ENCODE data around the gene SPATS2L. TPM values are rescaled to one million over a fixed set of nuclear protein-coding genes. Genes with fewer than 3 reads are reported as not detected.
A peak's percentile ranks its signal among the peaks of the same experiment; 100 is the strongest.

SPATS2L gene
- total and polyA plus RNA-seq, 2 of the 13 experiments (the other 11 are each of a cell fraction or from before 2014, with no cell fraction given), result 154 to 212 TPM

DNA sequence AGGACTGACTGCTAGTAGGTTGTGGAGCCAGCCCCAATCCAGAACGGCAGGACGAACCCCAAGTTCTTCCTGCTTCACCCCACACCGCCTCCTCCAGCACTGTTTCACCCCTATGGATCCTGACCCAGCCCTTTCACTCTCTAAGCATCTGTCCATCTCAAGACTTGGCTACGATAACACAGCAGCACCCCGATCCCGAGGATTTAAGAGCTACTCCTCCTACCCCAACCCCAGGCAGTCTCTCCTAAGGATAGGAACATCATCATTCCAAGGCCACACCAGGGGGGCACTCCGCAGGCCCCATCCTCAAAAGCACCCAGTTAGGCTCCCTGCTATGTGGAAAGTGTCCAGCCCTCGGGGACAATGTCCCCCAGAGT lies 202.7 kb downstream of the SPATS2L start (continued):
- TF ChIP-seq, protein P1, sequence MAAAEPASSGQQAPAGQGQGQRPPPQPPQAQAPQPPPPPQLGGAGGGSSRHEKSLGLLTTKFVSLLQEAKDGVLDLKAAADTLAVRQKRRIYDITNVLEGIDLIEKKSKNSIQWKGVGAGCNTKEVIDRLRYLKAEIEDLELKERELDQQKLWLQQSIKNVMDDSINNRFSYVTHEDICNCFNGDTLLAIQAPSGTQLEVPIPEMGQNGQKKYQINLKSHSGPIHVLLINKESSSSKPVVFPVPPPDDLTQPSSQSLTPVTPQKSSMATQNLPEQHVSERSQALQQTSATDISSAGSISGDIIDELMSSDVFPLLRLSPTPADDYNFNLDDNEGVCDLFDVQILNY (CRISPR knock-in tag; conservative IDR thresholded peaks at IDR 0.05), result no peak
- TF ChIP-seq RARG (CRISPR knock-in tag; IDR thresholded peaks at IDR 0.05; ENCODE audit: low read depth) (no peak), ELF4 (CRISPR knock-in tag; IDR thresholded peaks at IDR 0.05; ENCODE audit: borderline replicate concordance) (no peak), PAWR (CRISPR knock-in tag; IDR thresholded peaks at IDR 0.05; ENCODE audit: borderline replicate concordance) (0 out of 2 replicates have a peak, but pooled peaks have one; percentile 17), KAT8 (CRISPR knock-in tag; IDR thresholded peaks at IDR 0.05) (no peak), NRL (CRISPR knock-in tag; IDR thresholded peaks at IDR 0.05; ENCODE audit: borderline replicate concordance) (0 out of 2 replicates have a peak, but pooled peaks have one; percentile 14)
- TF ChIP-seq, protein P2, sequence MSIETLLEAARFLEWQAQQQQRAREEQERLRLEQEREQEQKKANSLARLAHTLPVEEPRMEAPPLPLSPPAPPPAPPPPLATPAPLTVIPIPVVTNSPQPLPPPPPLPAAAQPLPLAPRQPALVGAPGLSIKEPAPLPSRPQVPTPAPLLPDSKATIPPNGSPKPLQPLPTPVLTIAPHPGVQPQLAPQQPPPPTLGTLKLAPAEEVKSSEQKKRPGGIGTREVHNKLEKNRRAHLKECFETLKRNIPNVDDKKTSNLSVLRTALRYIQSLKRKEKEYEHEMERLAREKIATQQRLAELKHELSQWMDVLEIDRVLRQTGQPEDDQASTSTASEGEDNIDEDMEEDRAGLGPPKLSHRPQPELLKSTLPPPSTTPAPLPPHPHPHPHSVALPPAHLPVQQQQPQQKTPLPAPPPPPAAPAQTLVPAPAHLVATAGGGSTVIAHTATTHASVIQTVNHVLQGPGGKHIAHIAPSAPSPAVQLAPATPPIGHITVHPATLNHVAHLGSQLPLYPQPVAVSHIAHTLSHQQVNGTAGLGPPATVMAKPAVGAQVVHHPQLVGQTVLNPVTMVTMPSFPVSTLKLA (IDR thresholded peaks at IDR 0.05), result no peak
- TF ChIP-seq, protein P3, sequence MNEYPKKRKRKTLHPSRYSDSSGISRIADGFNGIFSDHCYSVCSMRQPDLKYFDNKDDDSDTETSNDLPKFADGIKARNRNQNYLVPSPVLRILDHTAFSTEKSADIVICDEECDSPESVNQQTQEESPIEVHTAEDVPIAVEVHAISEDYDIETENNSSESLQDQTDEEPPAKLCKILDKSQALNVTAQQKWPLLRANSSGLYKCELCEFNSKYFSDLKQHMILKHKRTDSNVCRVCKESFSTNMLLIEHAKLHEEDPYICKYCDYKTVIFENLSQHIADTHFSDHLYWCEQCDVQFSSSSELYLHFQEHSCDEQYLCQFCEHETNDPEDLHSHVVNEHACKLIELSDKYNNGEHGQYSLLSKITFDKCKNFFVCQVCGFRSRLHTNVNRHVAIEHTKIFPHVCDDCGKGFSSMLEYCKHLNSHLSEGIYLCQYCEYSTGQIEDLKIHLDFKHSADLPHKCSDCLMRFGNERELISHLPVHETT (CRISPR knock-in tag; conservative IDR thresholded peaks at IDR 0.05), result no peak
- TF ChIP-seq, protein P4, sequence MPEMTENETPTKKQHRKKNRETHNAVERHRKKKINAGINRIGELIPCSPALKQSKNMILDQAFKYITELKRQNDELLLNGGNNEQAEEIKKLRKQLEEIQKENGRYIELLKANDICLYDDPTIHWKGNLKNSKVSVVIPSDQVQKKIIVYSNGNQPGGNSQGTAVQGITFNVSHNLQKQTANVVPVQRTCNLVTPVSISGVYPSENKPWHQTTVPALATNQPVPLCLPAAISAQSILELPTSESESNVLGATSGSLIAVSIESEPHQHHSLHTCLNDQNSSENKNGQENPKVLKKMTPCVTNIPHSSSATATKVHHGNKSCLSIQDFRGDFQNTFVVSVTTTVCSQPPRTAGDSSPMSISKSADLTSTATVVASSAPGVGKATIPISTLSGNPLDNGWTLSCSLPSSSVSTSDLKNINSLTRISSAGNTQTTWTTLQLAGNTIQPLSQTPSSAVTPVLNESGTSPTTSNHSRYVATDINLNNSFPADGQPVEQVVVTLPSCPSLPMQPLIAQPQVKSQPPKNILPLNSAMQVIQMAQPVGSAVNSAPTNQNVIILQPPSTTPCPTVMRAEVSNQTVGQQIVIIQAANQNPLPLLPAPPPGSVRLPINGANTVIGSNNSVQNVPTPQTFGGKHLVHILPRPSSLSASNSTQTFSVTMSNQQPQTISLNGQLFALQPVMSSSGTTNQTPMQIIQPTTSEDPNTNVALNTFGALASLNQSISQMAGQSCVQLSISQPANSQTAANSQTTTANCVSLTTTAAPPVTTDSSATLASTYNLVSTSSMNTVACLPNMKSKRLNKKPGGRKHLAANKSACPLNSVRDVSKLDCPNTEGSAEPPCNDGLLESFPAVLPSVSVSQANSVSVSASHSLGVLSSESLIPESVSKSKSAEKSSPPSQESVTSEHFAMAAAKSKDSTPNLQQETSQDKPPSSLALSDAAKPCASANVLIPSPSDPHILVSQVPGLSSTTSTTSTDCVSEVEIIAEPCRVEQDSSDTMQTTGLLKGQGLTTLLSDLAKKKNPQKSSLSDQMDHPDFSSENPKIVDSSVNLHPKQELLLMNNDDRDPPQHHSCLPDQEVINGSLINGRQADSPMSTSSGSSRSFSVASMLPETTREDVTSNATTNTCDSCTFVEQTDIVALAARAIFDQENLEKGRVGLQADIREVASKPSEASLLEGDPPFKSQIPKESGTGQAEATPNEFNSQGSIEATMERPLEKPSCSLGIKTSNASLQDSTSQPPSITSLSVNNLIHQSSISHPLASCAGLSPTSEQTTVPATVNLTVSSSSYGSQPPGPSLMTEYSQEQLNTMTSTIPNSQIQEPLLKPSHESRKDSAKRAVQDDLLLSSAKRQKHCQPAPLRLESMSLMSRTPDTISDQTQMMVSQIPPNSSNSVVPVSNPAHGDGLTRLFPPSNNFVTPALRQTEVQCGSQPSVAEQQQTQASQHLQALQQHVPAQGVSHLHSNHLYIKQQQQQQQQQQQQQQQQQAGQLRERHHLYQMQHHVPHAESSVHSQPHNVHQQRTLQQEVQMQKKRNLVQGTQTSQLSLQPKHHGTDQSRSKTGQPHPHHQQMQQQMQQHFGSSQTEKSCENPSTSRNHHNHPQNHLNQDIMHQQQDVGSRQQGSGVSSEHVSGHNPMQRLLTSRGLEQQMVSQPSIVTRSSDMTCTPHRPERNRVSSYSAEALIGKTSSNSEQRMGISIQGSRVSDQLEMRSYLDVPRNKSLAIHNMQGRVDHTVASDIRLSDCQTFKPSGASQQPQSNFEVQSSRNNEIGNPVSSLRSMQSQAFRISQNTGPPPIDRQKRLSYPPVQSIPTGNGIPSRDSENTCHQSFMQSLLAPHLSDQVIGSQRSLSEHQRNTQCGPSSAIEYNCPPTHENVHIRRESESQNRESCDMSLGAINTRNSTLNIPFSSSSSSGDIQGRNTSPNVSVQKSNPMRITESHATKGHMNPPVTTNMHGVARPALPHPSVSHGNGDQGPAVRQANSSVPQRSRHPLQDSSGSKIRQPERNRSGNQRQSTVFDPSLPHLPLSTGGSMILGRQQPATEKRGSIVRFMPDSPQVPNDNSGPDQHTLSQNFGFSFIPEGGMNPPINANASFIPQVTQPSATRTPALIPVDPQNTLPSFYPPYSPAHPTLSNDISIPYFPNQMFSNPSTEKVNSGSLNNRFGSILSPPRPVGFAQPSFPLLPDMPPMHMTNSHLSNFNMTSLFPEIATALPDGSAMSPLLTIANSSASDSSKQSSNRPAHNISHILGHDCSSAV (CRISPR knock-in tag; IDR thresholded peaks at IDR 0.05; ENCODE audit: borderline replicate concordance), result no peak
- TF ChIP-seq, protein P5, sequence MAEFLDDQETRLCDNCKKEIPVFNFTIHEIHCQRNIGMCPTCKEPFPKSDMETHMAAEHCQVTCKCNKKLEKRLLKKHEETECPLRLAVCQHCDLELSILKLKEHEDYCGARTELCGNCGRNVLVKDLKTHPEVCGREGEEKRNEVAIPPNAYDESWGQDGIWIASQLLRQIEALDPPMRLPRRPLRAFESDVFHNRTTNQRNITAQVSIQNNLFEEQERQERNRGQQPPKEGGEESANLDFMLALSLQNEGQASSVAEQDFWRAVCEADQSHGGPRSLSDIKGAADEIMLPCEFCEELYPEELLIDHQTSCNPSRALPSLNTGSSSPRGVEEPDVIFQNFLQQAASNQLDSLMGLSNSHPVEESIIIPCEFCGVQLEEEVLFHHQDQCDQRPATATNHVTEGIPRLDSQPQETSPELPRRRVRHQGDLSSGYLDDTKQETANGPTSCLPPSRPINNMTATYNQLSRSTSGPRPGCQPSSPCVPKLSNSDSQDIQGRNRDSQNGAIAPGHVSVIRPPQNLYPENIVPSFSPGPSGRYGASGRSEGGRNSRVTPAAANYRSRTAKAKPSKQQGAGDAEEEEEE (CRISPR knock-in tag; IDR thresholded peaks at IDR 0.05; ENCODE audit: borderline replicate concordance), result no peak
- TF ChIP-seq, protein P6, sequence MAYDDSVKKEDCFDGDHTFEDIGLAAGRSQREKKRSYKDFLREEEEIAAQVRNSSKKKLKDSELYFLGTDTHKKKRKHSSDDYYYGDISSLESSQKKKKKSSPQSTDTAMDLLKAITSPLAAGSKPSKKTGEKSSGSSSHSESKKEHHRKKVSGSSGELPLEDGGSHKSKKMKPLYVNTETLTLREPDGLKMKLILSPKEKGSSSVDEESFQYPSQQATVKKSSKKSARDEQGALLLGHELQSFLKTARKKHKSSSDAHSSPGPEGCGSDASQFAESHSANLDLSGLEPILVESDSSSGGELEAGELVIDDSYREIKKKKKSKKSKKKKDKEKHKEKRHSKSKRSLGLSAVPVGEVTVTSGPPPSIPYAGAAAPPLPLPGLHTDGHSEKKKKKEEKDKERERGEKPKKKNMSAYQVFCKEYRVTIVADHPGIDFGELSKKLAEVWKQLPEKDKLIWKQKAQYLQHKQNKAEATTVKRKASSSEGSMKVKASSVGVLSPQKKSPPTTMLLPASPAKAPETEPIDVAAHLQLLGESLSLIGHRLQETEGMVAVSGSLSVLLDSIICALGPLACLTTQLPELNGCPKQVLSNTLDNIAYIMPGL (CRISPR knock-in tag; IDR thresholded peaks at IDR 0.05; ENCODE audit: borderline replicate concordance in 1 of 2, low read depth in 1 of 2), result 0 out of 4 replicates have a peak, but pooled peaks of 1 of the 2 experiments have one; percentile 2
